HG02642 (cell line): ENCODE results near the gene METRNL.
"Not testable (repeated sequence)": the region's sequence is repeated elsewhere in the genome, so short reads cannot be mapped to it uniquely, and the experiment has no call there.

ENCODE experiments used
- ATAC-seq: cut with Tn5 transposase; IDR thresholded peaks from one replicate; pipeline ENCODE4 v1.9.1; 2021; ENCODE audit warnings: mild to moderate bottlenecking; ENCODE audit not compliant: unreplicated experiment, poor library complexity

The METRNL gene, protein sequence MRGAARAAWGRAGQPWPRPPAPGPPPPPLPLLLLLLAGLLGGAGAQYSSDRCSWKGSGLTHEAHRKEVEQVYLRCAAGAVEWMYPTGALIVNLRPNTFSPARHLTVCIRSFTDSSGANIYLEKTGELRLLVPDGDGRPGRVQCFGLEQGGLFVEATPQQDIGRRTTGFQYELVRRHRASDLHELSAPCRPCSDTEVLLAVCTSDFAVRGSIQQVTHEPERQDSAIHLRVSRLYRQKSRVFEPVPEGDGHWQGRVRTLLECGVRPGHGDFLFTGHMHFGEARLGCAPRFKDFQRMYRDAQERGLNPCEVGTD

GRCh38 chr17:83079352-83079747 lies at the start of gene METRNL:
Gene METRNL (plus strand): TSS chr17:83079609. CDS start chr17:83079816, 207 bp downstream.
- ATAC-seq: peak; percentile 47

- ATAC-seq: no peak
Observed at GRCh38 chr17:83030432-83030831, 49.0 kb upstream of the METRNL start.

GRCh38 chr17:83031321-83031945 lies 48.0 kb upstream of the METRNL start:
- ATAC-seq: no peak

DNA sequence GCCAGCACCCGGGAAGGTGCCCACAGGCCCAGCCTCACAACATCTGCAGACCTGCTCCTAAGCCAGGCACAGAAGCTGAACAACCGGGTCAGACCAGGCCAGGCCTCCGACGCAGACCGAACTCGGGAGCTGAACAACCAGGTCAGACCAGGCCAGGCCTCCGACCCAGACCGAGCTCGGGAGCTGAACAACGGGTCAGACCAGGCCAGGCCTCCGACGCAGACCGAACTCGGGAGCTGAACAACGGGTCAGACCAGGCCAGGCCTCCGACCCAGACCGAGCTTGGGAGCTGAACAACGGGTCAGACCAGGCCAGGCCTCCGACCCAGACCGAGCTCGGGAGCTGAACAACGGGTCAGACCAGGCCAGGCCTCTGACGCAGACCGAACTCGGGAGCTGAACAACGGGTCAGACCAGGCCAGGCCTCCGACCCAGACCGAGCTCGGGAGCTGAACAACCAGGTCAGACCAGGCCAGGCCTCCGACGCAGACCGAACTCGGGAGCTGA lies 47.4 kb upstream of the METRNL start:
- ATAC-seq: not testable (repeated sequence)

DNA sequence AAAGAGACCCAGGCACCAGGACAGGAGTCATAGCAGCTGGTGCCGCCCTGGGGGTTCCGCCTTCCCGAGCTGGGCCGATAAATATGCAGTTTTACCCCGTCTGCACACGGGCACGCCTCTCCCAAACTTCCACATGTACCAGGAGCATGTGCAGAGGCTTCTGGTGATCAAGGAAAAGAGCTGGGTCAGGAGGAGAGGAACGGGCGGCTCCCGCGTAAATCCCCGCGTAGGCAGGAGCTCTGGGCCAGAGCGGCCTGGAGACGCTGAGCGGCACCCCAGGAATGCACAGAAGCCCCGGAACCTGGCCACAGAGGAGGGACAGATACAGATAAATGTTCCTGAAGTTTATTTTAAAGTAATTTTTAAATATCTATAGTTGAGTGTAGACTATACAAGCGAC lies 46.6 kb upstream of the METRNL start:
- ATAC-seq: no peak

DNA sequence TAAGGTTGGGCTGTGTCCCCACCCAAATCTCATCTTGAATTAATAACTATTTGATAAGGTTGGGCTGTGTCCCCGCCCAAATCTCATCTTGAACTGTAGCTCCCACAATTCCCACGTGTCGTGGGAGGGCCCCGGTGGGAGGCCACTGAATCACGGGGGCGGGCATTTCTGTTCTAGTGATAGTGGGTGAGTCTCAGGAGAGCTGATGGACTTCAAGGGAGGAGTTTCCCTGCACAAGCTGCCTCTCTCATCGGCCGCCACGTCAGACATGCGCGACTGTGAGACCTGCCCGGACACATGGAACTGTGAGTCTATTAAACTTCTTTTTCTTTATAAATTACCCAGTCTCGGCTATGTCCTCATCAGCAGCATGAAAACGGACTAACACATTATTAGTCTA lies 44.9 kb upstream of the METRNL start:
- no peak for ATAC-seq

GRCh38 chr17:83035722-83036121 lies 43.7 kb upstream of the METRNL start:
- ATAC-seq: no peak

GRCh38 chr17:83036193-83036592 lies 43.2 kb upstream of the METRNL start:
- ATAC-seq: no peak

DNA sequence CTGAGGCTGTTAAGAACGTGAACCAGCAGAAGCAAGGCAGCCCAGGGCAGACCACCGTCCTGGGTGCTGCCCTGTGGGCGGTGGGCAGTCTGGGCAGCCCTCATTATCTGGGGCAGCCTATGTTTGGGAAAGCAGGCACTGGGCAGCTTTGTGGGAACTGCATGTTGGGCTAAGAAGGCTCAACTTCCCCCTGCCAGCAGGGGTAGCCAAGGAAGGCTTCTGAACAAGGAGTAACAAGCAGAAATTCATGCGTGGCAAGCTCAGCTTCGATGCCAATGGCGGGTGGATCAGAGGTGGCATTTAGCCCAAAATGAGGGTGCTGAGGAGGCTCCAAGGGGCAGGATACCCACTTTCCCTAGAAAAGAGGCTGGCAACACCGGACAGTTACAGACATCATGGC lies 42.7 kb upstream of the METRNL start:
- ATAC-seq: no peak

DNA sequence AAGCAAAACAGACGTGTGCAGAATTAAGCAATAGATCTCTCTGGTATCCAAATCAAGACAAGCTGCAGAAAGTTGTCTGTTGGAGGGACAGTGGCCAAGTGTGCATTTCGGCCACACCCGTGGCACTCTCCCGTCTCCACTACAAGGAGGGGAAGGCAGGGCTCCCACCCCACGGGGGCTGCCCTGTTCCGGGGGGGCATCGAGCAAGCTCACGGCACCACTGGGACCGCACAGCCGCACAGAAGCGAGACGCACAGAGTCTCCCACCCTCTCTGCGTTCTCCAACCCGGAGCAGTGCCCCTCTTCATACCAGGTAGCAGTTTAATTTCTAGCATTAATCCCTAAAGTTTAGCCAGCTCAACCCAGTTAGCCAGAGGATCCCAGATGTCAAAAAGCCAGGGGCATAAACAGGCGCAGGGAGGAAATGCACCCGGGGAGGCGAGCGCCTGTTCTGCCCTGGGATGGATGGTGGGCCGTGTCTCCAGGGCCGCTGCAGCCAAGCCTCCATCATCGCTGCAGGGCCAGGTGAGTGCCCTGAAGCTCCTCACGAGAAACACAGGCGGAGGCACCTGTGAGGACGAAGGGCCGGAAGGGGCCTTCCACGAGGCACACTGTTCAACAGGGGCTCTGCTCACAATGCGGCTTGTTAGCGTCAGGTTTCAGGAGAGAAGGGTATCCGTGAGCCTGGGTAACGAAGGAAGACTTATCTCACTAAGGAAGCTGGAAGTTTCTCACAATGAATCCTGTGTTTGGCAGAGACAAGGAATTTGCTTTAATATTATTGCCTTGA lies 42.1 kb upstream of the METRNL start:
- no peak for ATAC-seq

DNA sequence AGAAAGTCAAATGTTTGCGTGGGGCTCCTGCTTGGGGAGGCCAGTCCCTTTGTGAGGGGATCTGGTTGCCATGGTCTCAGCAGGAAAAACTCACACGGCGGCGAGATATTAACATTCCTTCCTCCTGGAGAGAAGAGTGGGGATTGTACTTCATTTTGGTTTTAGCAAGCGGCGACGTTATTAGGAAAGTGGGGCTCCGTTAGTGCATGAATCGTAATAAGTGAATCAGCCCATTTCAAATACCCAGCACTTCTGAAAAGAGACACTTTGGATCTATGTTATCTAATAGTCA lies 41.6 kb upstream of the METRNL start:
- no peak for ATAC-seq

GRCh38 chr17:83038983-83039382 lies 40.4 kb upstream of the METRNL start:
- not testable (repeated sequence) for ATAC-seq

GRCh38 chr17:83041305-83041704 lies 38.1 kb upstream of the METRNL start:
- ATAC-seq: no peak

DNA sequence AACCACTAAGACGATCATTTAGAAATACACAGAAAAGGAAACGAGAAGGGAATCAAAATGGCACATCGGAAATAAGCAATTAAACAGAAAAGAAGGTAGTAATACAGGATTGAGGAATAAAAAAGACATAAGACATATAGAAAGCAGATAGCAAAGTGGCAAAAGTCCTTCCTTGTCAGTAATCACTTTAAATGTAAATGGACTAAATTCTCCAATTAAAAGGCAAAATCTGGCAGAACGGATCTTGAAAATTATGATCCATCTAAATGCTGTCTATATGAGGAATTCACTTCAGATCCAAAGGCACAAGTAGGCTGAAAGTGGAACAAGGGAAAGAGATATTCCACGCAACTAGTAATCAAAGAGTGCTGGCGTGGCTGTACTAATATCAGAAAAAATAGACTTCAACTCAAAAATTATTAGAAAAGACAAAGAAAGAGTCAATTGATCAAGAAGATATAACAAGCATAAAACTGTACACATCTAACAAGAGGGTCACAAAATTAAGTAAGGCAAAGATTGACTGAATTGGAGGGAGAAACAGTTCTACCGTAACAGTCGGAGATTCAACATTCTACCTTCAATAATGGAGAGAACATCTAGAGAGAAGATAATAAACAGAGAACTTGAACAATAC lies 36.8 kb upstream of the METRNL start:
- no peak for ATAC-seq

DNA sequence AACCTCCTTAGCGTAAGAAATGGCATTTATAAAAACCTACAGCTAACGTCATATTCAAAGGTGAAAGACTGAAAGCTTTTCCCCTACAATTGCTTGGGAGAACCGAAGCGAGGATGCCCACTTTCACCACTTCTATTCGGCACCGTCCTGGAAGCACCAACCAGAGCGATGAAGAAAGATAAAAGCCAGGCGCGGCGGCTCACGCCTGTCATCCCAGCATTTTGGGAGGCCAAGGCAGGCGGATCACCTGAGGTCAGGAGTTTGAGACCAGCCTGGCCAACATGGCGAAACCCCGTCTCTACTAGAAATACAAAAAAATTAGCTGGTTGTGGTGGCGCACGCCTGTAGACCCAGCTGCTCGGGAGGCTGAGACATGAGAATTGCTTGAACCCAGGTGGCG lies 34.9 kb upstream of the METRNL start:
- not testable (repeated sequence) for ATAC-seq

GRCh38 chr17:83046448-83047181 lies 32.8 kb upstream of the METRNL start:
- no peak for ATAC-seq

GRCh38 chr17:83047182-83047478 lies 32.3 kb upstream of the METRNL start:
- ATAC-seq: no peak

- not testable (repeated sequence) for ATAC-seq
Observed at GRCh38 chr17:83047818-83048475, 31.5 kb upstream of the METRNL start.

GRCh38 chr17:83050651-83051395 lies 28.6 kb upstream of the METRNL start:
- ATAC-seq: no peak
